ENCODE results near the gene NKAIN2. TPM values are rescaled to one million over a fixed set of nuclear protein-coding genes. Genes with fewer than 3 reads are reported as not detected.

NKAIN2 gene
- total and polyA plus RNA-seq, 9 of the 15 experiments (the other 6 are each of a cell fraction or from before 2014, with no cell fraction given) = not detected

GRCh38 chr6:124743420-124743819 is 939.8 kb downstream of the NKAIN2 start (continued):
- TF ChIP-seq ETS1 (conservative IDR thresholded peaks at IDR 0.05; ENCODE audit: control insufficient read depth, low read depth, low read length) (no peak), ZMIZ1 (IDR thresholded peaks at IDR 0.05; ENCODE audit: low read depth in 2 of 2, low read length in 2 of 2) (no peak)

- no peaks in the 10 kb centered on the region for H4K20me1 ChIP-seq (replicated peaks; ENCODE audit: control insufficient read depth, insufficient read depth, low read length)
- no peaks in the 10 kb centered on the region for H3K4me1 ChIP-seq (replicated peaks in 1 of 2; ENCODE audit: control insufficient read depth in 2 of 2, insufficient read depth in 2 of 2, low read length in 2 of 2)
- no peaks in the 10 kb centered on the region for H3K9me3 ChIP-seq (replicated peaks; ENCODE audit: control insufficient read depth, insufficient read depth, low read depth, low read length)
- ChIA-PET POLR2A (no interaction called here), CTCF (ENCODE audit: low intra/inter-chr PET ratio) (no interaction called here)
- TF ChIP-seq ZNF140 (CRISPR knock-in tag; IDR thresholded peaks at IDR 0.05) = no peak
- no peak for TF ChIP-seq MIER1 (IDR thresholded peaks at IDR 0.05; ENCODE audit: low read depth)
- H3K27me3 ChIP-seq (ENCODE audit: control insufficient read depth in 2 of 2, insufficient read depth in 2 of 2, low read length in 2 of 2) = no peaks in the 10 kb centered on the region
- no peak overlapping the region for H3K9ac ChIP-seq (ENCODE audit: insufficient read depth in 1 of 2, low read depth in 2 of 2, low read length in 2 of 2)
- H2AFZ ChIP-seq (ENCODE audit: low read depth, low read length) = no peak overlapping the region
- FAIRE-seq = no peak
- no peak for ATAC-seq
- H3K4me2 ChIP-seq (ENCODE audit: insufficient read depth, low read length) = no peak overlapping the region
- no peaks in the 10 kb centered on the region for H3K79me2 ChIP-seq (ENCODE audit: control insufficient read depth, insufficient read depth, low read length)
- no peaks in the 10 kb centered on the region for H3K36me3 ChIP-seq (ENCODE audit: control insufficient read depth, insufficient read depth, low read length)
- in situ Hi-C loops (cut with MboI) = no loop called here
- BruUV-seq (replicated peaks) = no TSS peak
- no peak overlapping the region for H3K4me3 ChIP-seq
- DNase-seq (ENCODE audit: extremely low read depth in 1 of 4, low spot score in 3 of 4) = no peak
- H3K9me1 ChIP-seq (ENCODE audit: control insufficient read depth, insufficient read depth, low read length) = no peaks in the 10 kb centered on the region
- intact Hi-C loops (cut with micrococcal nuclease) = no loop called here
- no peak overlapping the region for H3K27ac ChIP-seq (ENCODE audit: extremely low read depth, low read depth, low read length)
- 0% methylated on average over 2 of the region's 2 CpGs for WGBS (ENCODE audit: insufficient coverage, low coverage, missing lambda C conversion rate)
Observed at GRCh38 chr6:124747349-124747748, 943.7 kb downstream of the NKAIN2 start.
